Astrocyte (in vitro differentiated cells and primary cell): ENCODE results near the gene MYO5B. TPM values are rescaled to one million over a fixed set of nuclear protein-coding genes. Genes with fewer than 3 reads are reported as not detected.

Experiments used
- DNase-seq: peaks from one replicate; pipeline ENCODE4 v3.0.0-alpha.2; 2010; ENCODE audit warnings: low read depth
- FAIRE-seq: peaks from 2 replicates; lab custom pipeline; 2011; peaks lifted over from hg19 to GRCh38; lab: Jason Lieb, UNC
- H2AFZ ChIP-seq: 2 replicates; pipeline ENCODE4 v1.6.0; 2012; ENCODE audit warnings: low read depth, low read length, inconsistent platforms
- H3K27ac ChIP-seq: 2 replicates; pipeline ENCODE4 v1.5.1; 2011; ENCODE audit warnings: low read depth, low read length, inconsistent platforms
- H3K27me3 ChIP-seq: 2 replicates; pipeline ENCODE4 v1.6.0; 2011; ENCODE audit warnings: low read length, inconsistent platforms; ENCODE audit not compliant: insufficient read depth
- H3K36me3 ChIP-seq: 2 replicates; pipeline ENCODE4 v1.5.1; 2011; ENCODE audit warnings: low read length, inconsistent platforms; ENCODE audit not compliant: insufficient read depth
- H3K4me1 ChIP-seq: 2 replicates; pipeline ENCODE4 v1.5.1; 2011; ENCODE audit warnings: low read length, inconsistent platforms; ENCODE audit not compliant: insufficient read depth
- H3K4me2 ChIP-seq: 2 replicates; pipeline ENCODE4 v1.6.0; 2012; ENCODE audit warnings: low read length, inconsistent platforms
- H3K4me3 ChIP-seq: 2 replicates; pipeline ENCODE4 v1.5.1; 2011; ENCODE audit warnings: low read depth, mild to moderate bottlenecking, low read length, inconsistent platforms; ENCODE audit not compliant: insufficient read depth
- H3K79me2 ChIP-seq: 2 replicates; pipeline ENCODE4 v1.6.0; 2012; ENCODE audit warnings: mild to moderate bottlenecking, low read length, inconsistent platforms; ENCODE audit not compliant: insufficient read depth
- H3K9ac ChIP-seq: 2 replicates; pipeline ENCODE4 v1.6.0; 2012; ENCODE audit warnings: mild to moderate bottlenecking, low read length, inconsistent platforms
- H3K9me3 ChIP-seq: 2 replicates; pipeline ENCODE4 v1.5.1; 2012; ENCODE audit warnings: low read depth, mild to moderate bottlenecking, low read length, inconsistent platforms; ENCODE audit not compliant: insufficient read depth
- H4K20me1 ChIP-seq: 2 replicates; pipeline ENCODE4 v1.6.0; 2012; ENCODE audit warnings: low read length, inconsistent platforms; ENCODE audit not compliant: insufficient read depth
- H3K27ac Mint-ChIP-seq: one replicate; pipeline ENCODE4 v1.8.0; 2021; ENCODE audit warnings: mild to moderate bottlenecking, mixed read lengths; ENCODE audit not compliant: unreplicated experiment
- H3K27me3 Mint-ChIP-seq: one replicate; pipeline ENCODE4 v1.8.0; 2021; ENCODE audit warnings: low read depth, mixed read lengths; ENCODE audit not compliant: unreplicated experiment
- H3K36me3 Mint-ChIP-seq: one replicate; pipeline ENCODE4 v1.8.0; 2021; ENCODE audit warnings: low read depth, mixed read lengths; ENCODE audit not compliant: unreplicated experiment
- H3K4me1 Mint-ChIP-seq: one replicate; pipeline ENCODE4 v1.8.0; 2021; ENCODE audit warnings: low read depth, mixed read lengths; ENCODE audit not compliant: unreplicated experiment
- H3K4me3 Mint-ChIP-seq: one replicate; pipeline ENCODE4 v1.8.0; 2021; ENCODE audit warnings: mild to moderate bottlenecking, moderate library complexity, mixed read lengths; ENCODE audit not compliant: unreplicated experiment
- H3K9me3 Mint-ChIP-seq: one replicate; pipeline ENCODE4 v1.8.0; 2021; ENCODE audit warnings: mild to moderate bottlenecking, mixed read lengths; ENCODE audit not compliant: unreplicated experiment
- CTCF ChIP-seq: IDR thresholded peaks from 2 replicates; pipeline ENCODE4 v1.5.1; 2011; ENCODE audit warnings: low read depth, mild to moderate bottlenecking, inconsistent platforms, low read length, moderate library complexity; ENCODE audit not compliant: insufficient read depth
- EZH2 ChIP-seq: IDR thresholded peaks from 2 replicates; pipeline ENCODE4 v1.6.1; 2012; ENCODE audit warnings: mild to moderate bottlenecking, low read length, inconsistent platforms; ENCODE audit not compliant: insufficient read depth
- total RNA-seq: library from RNA; stranded (reverse); gene quantifications from 2 replicates; pipeline ENCODE4 v1.2.1, GENCODE V29; 2021

MYO5B gene
- total RNA-seq, 1 donor from 2014 or later: 8.3 TPM

DNA sequence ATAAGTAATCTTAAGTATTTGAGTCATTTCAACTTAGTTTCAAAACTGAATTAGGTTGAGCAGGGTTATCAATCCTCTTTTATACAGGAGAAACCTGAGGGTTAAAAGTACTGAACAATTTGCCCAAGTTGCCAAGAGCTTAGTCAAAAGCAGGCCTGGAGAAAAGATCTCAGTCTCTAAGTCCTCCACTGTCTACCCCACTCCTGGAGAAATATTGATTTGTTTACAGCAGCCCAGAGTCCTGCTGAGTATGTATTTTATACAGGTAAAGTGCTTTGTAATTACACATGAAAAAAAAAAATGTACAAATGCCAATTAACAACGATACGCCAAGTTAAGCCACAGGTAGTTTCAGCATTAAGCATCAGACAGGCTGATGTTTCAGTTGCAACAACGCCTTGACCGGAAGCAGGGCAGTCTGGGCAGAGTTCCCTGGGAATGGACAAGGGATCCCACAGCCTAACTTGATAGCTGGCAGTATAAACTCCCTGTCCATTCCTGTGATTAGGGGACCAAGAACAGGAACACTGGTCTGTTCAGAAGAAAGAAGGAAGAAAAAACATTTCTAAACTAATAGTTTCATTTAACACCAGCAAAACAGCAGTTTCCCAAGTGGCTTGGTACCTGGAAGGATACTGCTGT, 132.9 kb downstream of the MYO5B start:
- Histone ChIP-seq H3K27ac (no peak overlapping the region), H3K36me3 (no peaks in the 10 kb centered on the region), H3K27me3 (peaks cover 14% of the 10 kb centered on the region), H3K79me2 (no peaks in the 10 kb centered on the region), H3K9ac (no peak overlapping the region), H3K4me3 (no peak overlapping the region), H3K9me3 (no peaks in the 10 kb centered on the region), H3K4me2 (no peak overlapping the region), H3K4me1 (no peaks in the 10 kb centered on the region), H2AFZ (no peak overlapping the region), H4K20me1 (no peaks in the 10 kb centered on the region)
- no peaks in the 10 kb centered on the region for H3K4me1 Mint-ChIP-seq
- peaks cover 4% of the 10 kb centered on the region for H3K27me3 Mint-ChIP-seq
- no peak for FAIRE-seq
- DNase-seq: no peak
- H3K4me3 Mint-ChIP-seq: no peak overlapping the region
- H3K9me3 Mint-ChIP-seq: no peaks in the 10 kb centered on the region
- no peaks in the 10 kb centered on the region for H3K36me3 Mint-ChIP-seq
- H3K27ac Mint-ChIP-seq: no peak overlapping the region
- TF ChIP-seq EZH2: no peak
- TF ChIP-seq CTCF: no peak

DNA sequence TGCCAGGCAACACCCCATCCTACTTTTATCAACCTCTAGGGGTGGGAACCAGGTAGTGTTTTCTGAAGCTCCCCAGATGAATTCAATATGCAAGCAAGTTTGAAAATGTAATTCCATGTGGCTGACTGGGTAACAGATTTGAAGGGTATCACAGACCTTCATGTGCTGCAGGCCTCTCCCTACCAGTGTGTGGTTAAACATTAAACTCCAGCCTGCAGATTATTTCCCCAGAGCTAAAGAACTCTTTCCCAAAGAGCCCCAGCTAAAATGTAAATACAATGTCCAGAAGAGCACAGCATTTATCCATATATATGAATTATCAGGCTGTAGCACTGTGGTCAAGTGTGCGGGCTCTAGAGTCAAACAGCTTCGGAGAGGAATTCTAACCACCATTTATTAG, 134.1 kb downstream of the MYO5B start:
- no peaks in the 10 kb centered on the region for H3K36me3 Mint-ChIP-seq
- Histone ChIP-seq H3K79me2 (no peaks in the 10 kb centered on the region), H3K4me2 (no peak overlapping the region), H3K9ac (no peak overlapping the region), H3K9me3 (no peaks in the 10 kb centered on the region), H3K27ac (no peak overlapping the region), H2AFZ (no peak overlapping the region), H3K27me3 (peaks cover 11% of the 10 kb centered on the region), H3K4me1 (no peaks in the 10 kb centered on the region), H3K36me3 (no peaks in the 10 kb centered on the region), H4K20me1 (no peaks in the 10 kb centered on the region), H3K4me3 (no peak overlapping the region)
- FAIRE-seq: no peak
- no peak overlapping the region for H3K4me3 Mint-ChIP-seq
- no peak overlapping the region for H3K27ac Mint-ChIP-seq
- no peaks in the 10 kb centered on the region for H3K4me1 Mint-ChIP-seq
- DNase-seq: no peak
- TF ChIP-seq EZH2: no peak
- no peak for TF ChIP-seq CTCF
- peaks cover 6% of the 10 kb centered on the region for H3K27me3 Mint-ChIP-seq
- no peaks in the 10 kb centered on the region for H3K9me3 Mint-ChIP-seq

DNA sequence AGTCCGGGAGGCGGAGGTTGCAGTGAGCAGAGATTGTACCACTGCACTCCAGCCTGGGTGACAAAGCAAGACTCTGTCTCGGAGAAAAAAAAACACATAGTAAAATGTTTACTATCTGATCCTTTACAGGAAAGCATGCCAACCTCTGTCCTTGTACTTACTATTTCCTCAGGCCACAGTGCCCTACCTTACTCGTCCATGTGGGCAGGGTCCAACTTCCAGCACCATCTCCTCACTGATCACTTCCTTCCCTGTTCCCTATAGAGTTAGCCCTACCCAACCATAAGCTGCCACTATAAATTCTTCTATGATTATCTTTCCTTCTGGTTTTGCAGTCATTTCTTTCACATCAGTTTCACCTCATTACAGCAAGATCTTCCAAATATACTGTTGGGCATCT, 136.2 kb downstream of the MYO5B start:
- FAIRE-seq: no peak
- peaks cover 7% of the 10 kb centered on the region for H3K27me3 ChIP-seq
- H3K27me3 Mint-ChIP-seq: peaks cover 11% of the 10 kb centered on the region

More for the DNA sequence above, 136.2 kb downstream of the MYO5B start:
- H3K9ac ChIP-seq: no peak overlapping the region
- H4K20me1 ChIP-seq: no peaks in the 10 kb centered on the region
- no peak overlapping the region for H3K4me3 ChIP-seq
- H3K4me3 Mint-ChIP-seq: no peak overlapping the region
- no peaks in the 10 kb centered on the region for H3K36me3 ChIP-seq
- no peak for DNase-seq
- no peak overlapping the region for H3K27ac ChIP-seq
- H3K9me3 ChIP-seq: no peaks in the 10 kb centered on the region
- H3K4me1 Mint-ChIP-seq: no peaks in the 10 kb centered on the region
- no peaks in the 10 kb centered on the region for H3K36me3 Mint-ChIP-seq
- H3K27ac Mint-ChIP-seq: no peak overlapping the region
- no peaks in the 10 kb centered on the region for H3K4me1 ChIP-seq
- no peak overlapping the region for H2AFZ ChIP-seq
- H3K4me2 ChIP-seq: no peak overlapping the region
- TF ChIP-seq CTCF: no peak
- TF ChIP-seq EZH2: no peak
- no peaks in the 10 kb centered on the region for H3K9me3 Mint-ChIP-seq
- no peaks in the 10 kb centered on the region for H3K79me2 ChIP-seq
